Muscle layer of colon (tissue), 2 donors: ENCODE results near the gene PRDM12.

Experiments used
- H3K27ac ChIP-seq: one replicate; pipeline ENCODE4 v1.7.0; 2013; ENCODE audit warnings: low read depth, mild to moderate bottlenecking, low read length, moderate library complexity
- H3K27me3 ChIP-seq, 2 donors: one replicate each; pipeline ENCODE4 v1.7.0; 2013; ENCODE audit warnings: low read length in 2 of 2, mild to moderate bottlenecking in 2 of 2; ENCODE audit not compliant: insufficient read depth in 2 of 2, control insufficient read depth in 1 of 2
- H3K36me3 ChIP-seq: one replicate; pipeline ENCODE4 v1.7.0; 2013; ENCODE audit warnings: mild to moderate bottlenecking, low read length; ENCODE audit not compliant: insufficient read depth
- H3K4me1 ChIP-seq: one replicate; pipeline ENCODE4 v1.7.0; 2013; ENCODE audit warnings: mild to moderate bottlenecking, low read length; ENCODE audit not compliant: insufficient read depth
- H3K4me3 ChIP-seq, 2 donors: one replicate each; pipeline ENCODE4 v1.7.0; 2013; ENCODE audit warnings: low read length in 2 of 2, low read depth in 1 of 2, mild to moderate bottlenecking in 1 of 2, moderate library complexity in 1 of 2
- H3K9ac ChIP-seq: one replicate; pipeline ENCODE4 v1.7.0; 2013; ENCODE audit warnings: low read length
- H3K9me3 ChIP-seq: one replicate; pipeline ENCODE4 v1.7.0; 2013; ENCODE audit warnings: mild to moderate bottlenecking, low read length
- donor health status: abdominal sarcoma.
- donor health status: Adenocarcinoma of cecum.

PRDM12 gene

GRCh38 chr9:130639124-130639765 lies 25.1 kb upstream of the PRDM12 start:
- H3K9ac ChIP-seq = no peak overlapping the region
- H3K4me1 ChIP-seq = no peaks in the 10 kb centered on the region
- H3K27ac ChIP-seq = no peak overlapping the region
- H3K4me3 ChIP-seq = no peak overlapping the region
- peaks cover 22% of the 10 kb centered on the region for H3K36me3 ChIP-seq
- no peaks in the 10 kb centered on the region for H3K27me3 ChIP-seq
- no peaks in the 10 kb centered on the region for H3K9me3 ChIP-seq

GRCh38 chr9:130639866-130640555 lies 24.4 kb upstream of the PRDM12 start:
- H3K9me3 ChIP-seq = no peaks in the 10 kb centered on the region
- no peaks in the 10 kb centered on the region for H3K27me3 ChIP-seq
- H3K4me3 ChIP-seq = no peak overlapping the region
- H3K27ac ChIP-seq = no peak overlapping the region
- H3K36me3 ChIP-seq = peaks cover 16% of the 10 kb centered on the region
- no peak overlapping the region for H3K9ac ChIP-seq
- no peaks in the 10 kb centered on the region for H3K4me1 ChIP-seq

GRCh38 chr9:130640681-130641080 lies 23.7 kb upstream of the PRDM12 start:
- H3K27me3 ChIP-seq = no peaks in the 10 kb centered on the region
- no peak overlapping the region for H3K9ac ChIP-seq
- H3K4me3 ChIP-seq = no peak overlapping the region
- H3K4me1 ChIP-seq = no peaks in the 10 kb centered on the region
- H3K9me3 ChIP-seq = no peaks in the 10 kb centered on the region
- H3K27ac ChIP-seq = no peak overlapping the region
- H3K36me3 ChIP-seq = peaks cover 12% of the 10 kb centered on the region

- no peak overlapping the region for H3K27ac ChIP-seq
- no peaks in the 10 kb centered on the region for H3K4me1 ChIP-seq
- H3K9me3 ChIP-seq = no peaks in the 10 kb centered on the region
- H3K9ac ChIP-seq = no peak overlapping the region
- H3K4me3 ChIP-seq = no peak overlapping the region
- H3K36me3 ChIP-seq = no peaks in the 10 kb centered on the region
- no peaks in the 10 kb centered on the region for H3K27me3 ChIP-seq
These were observed 21.5 kb upstream of the PRDM12 start for GRCh38 chr9:130642926-130643325.

- Histone ChIP-seq H3K27me3 (peaks cover 0 to 9% of the 10 kb centered on the region in 2 donors), H3K4me3 (no peak overlapping the region), H3K4me1 (no peaks in the 10 kb centered on the region), H3K9me3 (no peaks in the 10 kb centered on the region), H3K9ac (no peak overlapping the region), H3K36me3 (no peaks in the 10 kb centered on the region), H3K27ac (no peak overlapping the region)
These were observed 13.2 kb upstream of the PRDM12 start for GRCh38 chr9:130651221-130651620.

GRCh38 chr9:130651752-130652151 lies 12.6 kb upstream of the PRDM12 start:
- no peaks in the 10 kb centered on the region for H3K36me3 ChIP-seq
- H3K27me3 ChIP-seq = peaks cover 4 to 10% of the 10 kb centered on the region in 2 donors
- H3K9ac ChIP-seq = no peak overlapping the region
- H3K9me3 ChIP-seq = no peaks in the 10 kb centered on the region
- H3K4me3 ChIP-seq = no peak overlapping the region
- no peaks in the 10 kb centered on the region for H3K4me1 ChIP-seq
- H3K27ac ChIP-seq = no peak overlapping the region

- no peak overlapping the region for H3K27ac ChIP-seq
- H3K9me3 ChIP-seq = no peaks in the 10 kb centered on the region
- no peaks in the 10 kb centered on the region for H3K36me3 ChIP-seq
- H3K4me1 ChIP-seq = no peaks in the 10 kb centered on the region
- peaks cover 15 to 31% of the 10 kb centered on the region in 2 donors for H3K27me3 ChIP-seq
- no peak overlapping the region for H3K9ac ChIP-seq
- H3K4me3 ChIP-seq = no peak overlapping the region
These were observed 9.5 kb upstream of the PRDM12 start for GRCh38 chr9:130654879-130655278.

- Histone ChIP-seq H3K4me1 (peaks cover 14% of the 10 kb centered on the region), H3K4me3 (no peak overlapping the region), H3K27me3 (peaks cover 42 to 73% of the 10 kb centered on the region in 2 donors)
These were observed 5.3 kb upstream of the PRDM12 start for GRCh38 chr9:130658893-130659698.

GRCh38 chr9:130659699-130660248 lies 4.6 kb upstream of the PRDM12 start:
- Histone ChIP-seq H3K27ac (no peak overlapping the region), H3K4me3 (no peak overlapping the region), H3K9ac (no peak overlapping the region), H3K27me3 (peaks cover 42 to 79% of the 10 kb centered on the region in 2 donors), H3K9me3 (no peaks in the 10 kb centered on the region), H3K36me3 (no peaks in the 10 kb centered on the region), H3K4me1 (peaks cover 14% of the 10 kb centered on the region)

More at GRCh38 chr9:130658893-130659698, 5.3 kb upstream of the PRDM12 start:
- Histone ChIP-seq H3K27ac (no peak overlapping the region), H3K9ac (no peak overlapping the region), H3K36me3 (no peaks in the 10 kb centered on the region), H3K9me3 (no peaks in the 10 kb centered on the region)

- H3K9me3 ChIP-seq = no peaks in the 10 kb centered on the region
- peaks cover 42 to 82% of the 10 kb centered on the region in 2 donors for H3K27me3 ChIP-seq
- H3K4me1 ChIP-seq = peaks cover 14% of the 10 kb centered on the region
- no peak overlapping the region for H3K4me3 ChIP-seq
- no peaks in the 10 kb centered on the region for H3K36me3 ChIP-seq
- H3K27ac ChIP-seq = no peak overlapping the region
- H3K9ac ChIP-seq = no peak overlapping the region
These were observed 4.1 kb upstream of the PRDM12 start for GRCh38 chr9:130660326-130660682.

GRCh38 chr9:130660683-130661450 lies 3.5 kb upstream of the PRDM12 start:
- peaks cover 48 to 82% of the 10 kb centered on the region in 2 donors for H3K27me3 ChIP-seq
- H3K4me3 ChIP-seq = no peak overlapping the region
- no peaks in the 10 kb centered on the region for H3K9me3 ChIP-seq
- no peak overlapping the region for H3K27ac ChIP-seq
- H3K4me1 ChIP-seq = peaks cover 20% of the 10 kb centered on the region
- no peaks in the 10 kb centered on the region for H3K36me3 ChIP-seq
- no peak overlapping the region for H3K9ac ChIP-seq
